Measurements from ENCODE around the gene TPST2. TPM values are rescaled to one million over a fixed set of nuclear protein-coding genes. Genes with fewer than 3 reads are reported as not detected.

The TPST2 gene
- total and polyA plus RNA-seq, 2 of the 4 experiments (the other 2 are of a cell fraction) = 42.5 to 63.6 TPM

- WGBS, 2 experiments (ENCODE audit: extremely low coverage in 2 of 2, insufficient read length in 1 of 2) = 60% methylated on average over 1 of the region's 8 CpGs; no CpG with 5 or more reads in 1 of the 2 experiments
- POLR2A ChIA-PET (ENCODE audit: unreplicated experiment) = no interaction called here
- Histone ChIP-seq H2AK5ac (ENCODE audit: low read depth, low read length) (no peak overlapping the region), H3K27me3 (ENCODE audit: control insufficient read depth, insufficient read depth, low read length) (peaks cover 12% of the 10 kb centered on the region), H3K36me3 (ENCODE audit: control insufficient read depth, insufficient read depth, low read length) (no peaks in the 10 kb centered on the region), H3K18ac (ENCODE audit: low read depth, low read length) (no peak overlapping the region), H3K23ac (ENCODE audit: low read depth, low read length) (no peak overlapping the region), H2BK5ac (ENCODE audit: low read depth, low read length, poor library complexity, severe bottlenecking) (no peak overlapping the region), H3K56ac (ENCODE audit: extremely low read depth, insufficient read depth, low read length) (no peak overlapping the region), H4K8ac (ENCODE audit: low read depth in 2 of 2, low read length in 2 of 2) (no peak overlapping the region), H3K27ac (ENCODE audit: insufficient read depth, low read length) (no peak overlapping the region), H3K9me3 (ENCODE audit: control insufficient read depth, insufficient read depth, low read length) (no peaks in the 10 kb centered on the region), H3K4me2 (ENCODE audit: low read depth, low read length) (no peak overlapping the region), H2BK120ac (ENCODE audit: low read depth, low read length) (no peak overlapping the region), H4K20me1 (ENCODE audit: insufficient read depth, low read length) (no peaks in the 10 kb centered on the region), H2BK20ac (ENCODE audit: low read depth, low read length) (no peak overlapping the region), H3K4me3 (ENCODE audit: insufficient read depth, low read depth, low read length) (no peak overlapping the region), H3K4ac (ENCODE audit: low read depth, low read length) (no peak overlapping the region), H2AK9ac (replicated peaks; ENCODE audit: low read depth, low read length, poor library complexity) (peak overlapping the region; percentile 47), H3K9me1 (ENCODE audit: insufficient read depth, low read length) (no peaks in the 10 kb centered on the region), H4K91ac (ENCODE audit: insufficient read depth, low read depth, low read length) (no peak overlapping the region), H2AFZ (replicated peaks; ENCODE audit: low read length, poor library complexity) (no peak overlapping the region), H3K79me1 (ENCODE audit: low read depth in 1 of 2, low read length in 2 of 2) (no peaks in the 10 kb centered on the region), H2BK15ac (ENCODE audit: low read depth, low read length) (no peak overlapping the region), H3K4me1 (ENCODE audit: control insufficient read depth, insufficient read depth, low read length) (no peaks in the 10 kb centered on the region), H4K5ac (ENCODE audit: low read depth, low read length) (no peak overlapping the region), H3K9ac (ENCODE audit: low read depth, low read length) (no peak overlapping the region), H3K14ac (replicated peaks; ENCODE audit: low read depth, low read length) (no peak overlapping the region)
- TF ChIP-seq CEBPB (IDR thresholded peaks at IDR 0.05; ENCODE audit: low read depth, low read length) (no peak), MXI1 (IDR thresholded peaks at IDR 0.05; ENCODE audit: borderline replicate concordance, low read depth, low read length) (no peak), USF2 (IDR thresholded peaks at IDR 0.05; ENCODE audit: low read depth, low read length) (no peak), RAD21 (IDR thresholded peaks at IDR 0.05; ENCODE audit: low read length) (no peak), FOS (IDR thresholded peaks at IDR 0.05; ENCODE audit: low read depth, low read length) (no peak), RCOR1 (IDR thresholded peaks at IDR 0.05; ENCODE audit: insufficient replicate concordance, low read length) (no peak), NFE2L2 (IDR thresholded peaks at IDR 0.05; ENCODE audit: low read depth, low read length) (no peak), CTCF (conservative IDR thresholded peaks at IDR 0.05; ENCODE audit: low read depth, low read length) (no peak), RFX5 (IDR thresholded peaks at IDR 0.05; ENCODE audit: low read depth, low read length) (no peak), ELK1 (IDR thresholded peaks at IDR 0.05; ENCODE audit: borderline replicate concordance, low read depth, low read length) (no peak), CHD1 (IDR thresholded peaks at IDR 0.05; ENCODE audit: low read depth, low read length) (no peak), POLR2A (IDR thresholded peaks at IDR 0.05; ENCODE audit: low read depth, low read length) (no peak), BHLHE40 (IDR thresholded peaks at IDR 0.05; ENCODE audit: low read depth, low read length) (no peak), SMC3 (IDR thresholded peaks at IDR 0.05; ENCODE audit: low read depth, low read length) (no peak), MAZ (IDR thresholded peaks at IDR 0.05; ENCODE audit: borderline replicate concordance, low read depth, low read length) (no peak), MAFK (IDR thresholded peaks at IDR 0.05; ENCODE audit: low read depth, low read length) (no peak)
- BruUV-seq (replicated peaks) = no TSS peak
- DNase-seq (no peak), ATAC-seq (ENCODE audit: low read depth) (no peak)
- intact Hi-C loops (cut with micrococcal nuclease) = no loop called here
- in situ Hi-C loops (cut with MboI; ENCODE audit: low sequenced_read_pairs) = no loop called here
- CTCF ChIA-PET = no interaction called here
- dilution Hi-C loops (cut with HindIII; ENCODE audit: low sequenced_read_pairs, unreplicated experiment) = no loop called here
Observed at GRCh38 chr22:26618455-26618854, 28.5 kb upstream of the TPST2 start.
